HG03575 (cell line): ENCODE measurements around the gene PLXNC1.

ENCODE experiments used
- ATAC-seq: cut with Tn5 transposase; IDR thresholded peaks from one replicate; pipeline ENCODE4 v1.9.1; 2021; ENCODE audit not compliant: unreplicated experiment, insufficient number of reproducible peaks, low FRiP score; ENCODE audit errors: extremely low read depth

Gene PLXNC1

DNA sequence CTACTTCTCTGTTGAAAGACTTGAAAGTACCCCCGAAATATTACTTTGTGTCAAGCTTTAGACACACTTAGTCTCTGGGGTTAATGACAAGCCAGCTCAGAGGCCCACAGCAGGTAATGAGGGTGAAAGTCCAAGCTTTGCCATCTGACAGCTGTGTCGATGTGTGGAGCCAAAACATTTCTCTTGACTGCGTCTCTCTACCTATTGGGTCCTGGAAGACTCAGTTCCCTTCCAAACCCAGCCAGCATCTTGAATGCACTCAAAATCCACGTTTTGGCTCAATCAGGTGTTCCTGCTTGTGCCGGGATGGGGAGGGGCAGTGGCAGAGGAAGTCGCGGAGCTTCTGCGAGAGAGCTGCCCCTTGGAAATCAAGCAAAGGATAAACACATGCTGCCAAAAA, 3.2 kb downstream of the PLXNC1 start:
- ATAC-seq: no peak

GRCh38 chr12:94152292-94153078, 4.1 kb downstream of the PLXNC1 start:
- no peak for ATAC-seq

- no peak for ATAC-seq
Observed at GRCh38 chr12:94157181-94157580, 8.8 kb downstream of the PLXNC1 start.

DNA sequence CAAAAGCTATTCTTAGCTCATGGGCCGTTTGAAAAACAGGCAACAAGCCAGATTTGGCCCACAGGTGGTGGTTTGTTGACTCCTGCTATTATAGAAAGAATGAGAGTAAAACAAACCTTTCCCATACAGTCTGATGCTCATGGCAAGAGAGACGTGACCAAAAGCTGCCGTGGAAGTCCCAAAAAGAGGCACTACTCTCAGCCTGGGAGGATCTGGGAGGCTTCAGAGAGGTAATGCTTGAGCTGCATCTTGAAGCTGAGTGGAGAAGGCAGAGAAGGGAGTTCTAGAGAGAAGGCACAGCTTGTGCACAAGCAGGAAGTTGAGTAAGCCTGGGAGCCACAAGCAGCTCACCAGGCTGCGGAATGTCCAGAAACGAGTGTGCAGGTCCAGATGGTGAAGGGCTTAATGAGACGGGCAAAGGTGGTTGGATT, 9.6 kb downstream of the PLXNC1 start:
- no peak for ATAC-seq

- ATAC-seq: no peak
Observed at GRCh38 chr12:94158666-94159065, 10.3 kb downstream of the PLXNC1 start.

- no peak for ATAC-seq
Observed at GRCh38 chr12:94162108-94162507, 13.7 kb downstream of the PLXNC1 start.

DNA sequence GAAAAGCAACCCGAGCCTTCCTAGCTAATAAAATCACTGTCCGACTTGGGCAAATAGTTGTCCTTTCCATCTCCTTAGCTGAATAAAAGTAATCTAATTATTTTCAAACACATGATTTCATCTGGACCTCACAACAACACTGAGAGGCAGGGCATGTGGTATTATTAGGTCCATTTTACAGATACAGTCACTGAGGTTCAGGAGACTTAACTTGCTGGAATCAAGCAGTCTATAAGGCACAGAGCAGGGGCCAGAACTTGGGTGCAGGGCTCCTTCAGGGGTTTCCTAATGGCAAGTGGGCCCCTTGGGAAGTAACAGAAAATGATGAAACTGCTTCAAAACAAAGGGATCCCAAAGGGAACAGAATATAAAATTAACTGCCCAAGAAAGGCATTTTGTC, 15.5 kb downstream of the PLXNC1 start:
- no peak for ATAC-seq

- no peak for ATAC-seq
Observed at GRCh38 chr12:94165138-94165537, 16.8 kb downstream of the PLXNC1 start.

GRCh38 chr12:94165670-94166364, 17.4 kb downstream of the PLXNC1 start:
- ATAC-seq: no peak

GRCh38 chr12:94167071-94167755, 18.8 kb downstream of the PLXNC1 start:
- no peak for ATAC-seq

DNA sequence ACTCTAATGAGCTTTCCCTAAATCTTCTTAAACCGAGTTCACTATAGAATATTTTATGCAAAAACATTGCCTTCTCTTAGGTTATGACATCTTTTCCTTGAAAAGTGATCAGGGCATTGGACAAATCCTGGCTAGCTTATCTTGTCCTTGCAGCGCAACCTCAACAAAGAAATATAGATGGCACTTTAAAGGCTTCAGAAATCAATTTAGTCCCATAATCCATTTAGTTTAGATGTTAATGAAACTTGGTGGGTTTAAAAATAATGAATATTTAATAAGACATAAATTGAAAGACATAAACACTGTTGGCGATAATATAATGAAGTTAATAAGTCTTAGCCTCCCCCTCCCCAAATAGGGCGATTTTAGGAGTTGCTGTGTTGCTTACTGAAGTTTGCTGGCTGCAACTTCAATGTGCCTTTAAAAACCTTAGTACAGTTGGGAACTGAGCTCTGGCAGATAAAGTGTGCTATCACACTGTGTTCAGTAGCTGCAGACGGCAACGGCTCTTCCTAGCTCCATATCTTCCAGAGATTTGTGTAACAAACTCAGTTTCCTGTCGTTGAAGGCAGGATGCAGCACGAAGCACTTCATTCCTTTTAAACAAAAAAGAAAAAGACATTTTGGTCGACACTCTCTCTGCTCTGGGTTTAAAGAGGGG, 19.5 kb downstream of the PLXNC1 start:
- ATAC-seq: no peak

DNA sequence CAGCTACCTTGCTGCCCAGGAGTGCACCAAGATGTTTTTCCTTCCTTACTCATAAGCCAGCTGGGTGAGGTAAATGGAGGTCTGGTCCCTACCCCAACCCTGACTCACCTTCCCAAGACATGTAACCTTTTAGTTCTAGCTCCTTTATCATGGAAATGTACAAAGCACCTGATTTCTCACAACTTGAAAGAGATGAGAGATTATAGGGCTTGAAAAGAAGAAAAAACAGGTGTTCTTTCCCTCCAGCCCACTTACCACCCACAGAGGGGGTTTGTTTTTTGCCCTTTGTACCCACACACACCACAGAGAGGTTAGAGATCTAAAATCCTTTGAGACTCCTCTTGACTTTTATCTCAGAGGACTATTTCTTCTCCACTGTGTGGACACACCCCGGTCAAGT, 21.1 kb downstream of the PLXNC1 start:
- ATAC-seq: no peak

DNA sequence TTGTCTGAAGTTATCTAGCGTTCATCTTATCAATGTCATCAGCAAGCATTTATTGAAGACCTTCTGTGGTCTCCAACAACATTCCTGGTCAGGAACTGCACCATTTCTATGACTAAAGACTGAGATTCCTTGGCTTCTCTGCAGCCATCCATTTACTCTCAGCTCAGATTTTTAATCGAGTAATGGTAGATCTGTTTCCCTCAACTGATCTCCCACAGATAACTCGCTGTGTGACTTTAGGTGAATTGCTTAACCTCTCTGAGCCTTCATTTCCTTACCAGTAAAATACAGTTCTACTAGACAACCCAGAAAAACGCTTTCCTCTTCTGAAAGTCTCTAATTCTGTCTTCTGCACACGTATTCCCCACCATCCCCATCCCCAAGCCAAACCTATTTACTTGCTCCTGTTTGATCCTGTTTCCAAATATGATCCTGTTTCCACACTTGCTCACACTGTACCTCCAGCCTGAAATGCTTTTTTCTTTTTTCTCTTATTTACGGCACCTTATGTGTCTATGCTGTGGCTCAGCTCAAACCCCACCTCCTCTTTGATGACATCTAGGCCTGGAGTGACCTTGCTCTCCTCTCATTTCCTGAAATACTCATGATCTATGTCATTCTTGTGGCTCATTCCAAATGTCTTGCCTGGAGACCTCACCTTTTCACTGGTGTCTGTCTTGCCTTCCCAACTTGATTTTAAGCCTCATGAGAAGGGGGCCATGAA, 21.8 kb downstream of the PLXNC1 start:
- no peak for ATAC-seq

DNA sequence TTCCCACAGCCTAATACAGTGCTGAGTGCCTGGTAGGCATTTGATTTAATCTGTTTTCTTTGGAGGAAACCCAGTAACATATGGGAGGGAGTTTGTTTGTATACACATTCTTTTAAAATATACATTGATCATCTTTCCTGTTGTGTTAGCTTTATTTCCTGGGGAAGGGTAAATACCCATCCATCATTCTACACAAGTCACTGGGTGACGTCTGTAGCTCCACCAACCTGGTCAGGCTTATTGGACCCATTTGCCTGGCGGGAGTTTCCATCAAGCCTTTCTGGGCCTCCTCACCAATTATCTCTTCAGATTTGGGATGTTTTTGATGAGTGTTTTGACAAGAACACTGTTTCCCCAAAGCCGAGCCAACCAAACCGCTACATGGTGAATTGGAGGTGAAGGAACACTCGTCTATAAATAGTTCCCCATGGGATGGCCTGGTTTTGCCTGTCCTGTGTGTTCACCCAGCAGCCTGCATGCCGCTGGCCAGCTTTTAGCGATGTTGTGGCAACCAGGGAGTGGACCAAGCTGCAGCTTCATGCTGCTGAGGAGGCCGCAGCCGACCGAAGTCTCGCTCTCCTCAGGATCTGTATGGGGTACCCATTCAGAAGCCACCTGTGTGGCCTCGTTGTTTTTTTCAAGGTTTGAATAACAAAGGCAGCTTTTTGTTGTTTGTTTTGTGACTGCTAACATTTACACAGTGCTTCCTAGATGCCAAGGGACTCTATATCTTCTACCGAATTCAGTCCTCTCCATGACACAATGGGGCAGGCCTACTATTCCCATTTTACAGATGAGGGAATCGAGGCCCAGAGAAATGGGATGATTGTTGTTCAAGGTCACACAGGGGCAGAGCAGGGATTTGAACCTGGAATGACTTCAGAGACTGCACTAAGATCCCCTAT, 22.6 kb downstream of the PLXNC1 start:
- no peak for ATAC-seq

DNA sequence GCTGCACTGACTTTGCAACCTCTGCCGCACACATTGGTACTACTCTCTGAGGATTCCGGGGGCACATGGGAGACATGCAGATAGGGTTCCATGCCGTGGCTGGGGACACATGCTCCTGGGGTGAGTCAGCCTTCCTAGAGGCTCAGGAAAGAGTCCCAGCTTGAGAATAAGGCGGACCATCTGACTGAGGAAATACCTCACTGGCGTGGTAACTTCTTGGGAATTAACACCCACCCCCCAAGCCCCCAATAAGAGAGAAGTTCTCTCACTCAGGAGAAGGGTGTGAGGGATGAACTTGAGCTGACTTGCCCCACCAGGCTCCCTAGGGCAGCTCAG, 23.2 kb downstream of the PLXNC1 start:
- ATAC-seq: no peak

- no peak for ATAC-seq
Observed at GRCh38 chr12:94172031-94172430, 23.7 kb downstream of the PLXNC1 start.

DNA sequence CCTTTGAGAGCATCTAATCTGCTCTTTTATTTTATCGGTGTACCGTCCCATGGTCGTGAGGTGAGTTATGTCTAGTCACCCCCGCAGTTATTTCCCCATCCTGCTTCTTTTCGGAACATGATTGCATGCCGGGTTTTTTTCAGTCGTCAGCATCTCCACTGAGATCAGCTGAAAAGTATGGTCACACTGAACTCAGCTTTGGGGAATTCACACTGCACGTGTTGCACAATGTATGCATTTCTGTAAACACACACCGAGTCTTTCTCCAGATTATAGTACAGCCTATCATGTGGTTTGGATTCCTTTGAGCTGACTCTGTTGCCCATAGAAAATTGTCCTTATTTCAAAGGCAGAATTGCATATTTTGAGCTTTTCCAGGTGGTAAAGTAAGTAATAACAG, 24.6 kb downstream of the PLXNC1 start:
- ATAC-seq: no peak

GRCh38 chr12:94173660-94174265, 25.4 kb downstream of the PLXNC1 start:
- ATAC-seq: no peak
